Osteoblast (primary cell): ENCODE data around the gene NUDT6. TPM values are rescaled to one million over a fixed set of nuclear protein-coding genes. Genes with fewer than 3 reads are reported as not detected.
A peak's percentile ranks its signal among the peaks of the same experiment; 100 is the strongest.

Experiments used
- DNase-seq: peaks from one replicate; pipeline ENCODE4 v3.0.0; 2011; ENCODE audit warnings: low spot score, mixed read lengths; ENCODE audit not compliant: insufficient read length; ENCODE audit errors: missing footprints
- H2AFZ ChIP-seq: 2 replicates; pipeline ENCODE4 v1.6.0; 2011; ENCODE audit warnings: mild to moderate bottlenecking, low read length
- H3K27ac ChIP-seq: 2 replicates; pipeline ENCODE4 v1.5.1; 2011; ENCODE audit warnings: mild to moderate bottlenecking, low read depth, low read length, moderate library complexity
- H3K27me3 ChIP-seq: 2 replicates; pipeline ENCODE4 v1.6.0; 2012; ENCODE audit warnings: mild to moderate bottlenecking, control low read depth, inconsistent platforms, low read length, moderate library complexity; ENCODE audit not compliant: insufficient read depth
- H3K36me3 ChIP-seq: 2 replicates; pipeline ENCODE4 v1.5.1; 2011; ENCODE audit warnings: mild to moderate bottlenecking, low read length, control low read depth, moderate library complexity; ENCODE audit not compliant: insufficient read depth
- H3K4me1 ChIP-seq: 2 replicates; pipeline ENCODE4 v1.5.1; 2011; ENCODE audit warnings: mild to moderate bottlenecking, low read length, control low read depth, moderate library complexity; ENCODE audit not compliant: insufficient read depth
- H3K4me2 ChIP-seq: 2 replicates; pipeline ENCODE4 v1.6.0; 2011; ENCODE audit warnings: mild to moderate bottlenecking, low read length; ENCODE audit not compliant: insufficient read depth
- H3K4me3 ChIP-seq: fragments of 200-600 bp; sonication (generic); 3 replicates; pipeline ENCODE4 v1.5.1; 2012; ENCODE audit warnings: mild to moderate bottlenecking, low read length, inconsistent platforms; ENCODE audit not compliant: insufficient read depth
- H3K79me2 ChIP-seq: 2 replicates; pipeline ENCODE4 v1.6.0; 2012; ENCODE audit warnings: mild to moderate bottlenecking, low read length, control low read depth, inconsistent platforms; ENCODE audit not compliant: insufficient read depth
- H3K9me3 ChIP-seq: 2 replicates; pipeline ENCODE4 v1.5.1; 2011; ENCODE audit warnings: low read depth, low read length, control low read depth
- H4K20me1 ChIP-seq: 2 replicates; pipeline ENCODE4 v1.6.0; 2012; ENCODE audit warnings: mild to moderate bottlenecking, low read length, control low read depth; ENCODE audit not compliant: insufficient read depth
- total RNA-seq: library from RNA; depleted of rRNA; stranded (reverse); fragments of >200 nt; gene quantifications from 2 replicates; pipeline ENCODE4 v1.2.3, GENCODE V29; 2012
- TF ChIP-seq, protein P1 (sequence below): IDR thresholded peaks from 2 replicates; pipeline ENCODE4 v1.5.1; 2011; ENCODE audit warnings: mild to moderate bottlenecking, low read depth, low read length, moderate library complexity; ENCODE audit errors: extremely low read depth

Gene NUDT6
- total RNA-seq, 1 donor: 6.2 TPM

DNA sequence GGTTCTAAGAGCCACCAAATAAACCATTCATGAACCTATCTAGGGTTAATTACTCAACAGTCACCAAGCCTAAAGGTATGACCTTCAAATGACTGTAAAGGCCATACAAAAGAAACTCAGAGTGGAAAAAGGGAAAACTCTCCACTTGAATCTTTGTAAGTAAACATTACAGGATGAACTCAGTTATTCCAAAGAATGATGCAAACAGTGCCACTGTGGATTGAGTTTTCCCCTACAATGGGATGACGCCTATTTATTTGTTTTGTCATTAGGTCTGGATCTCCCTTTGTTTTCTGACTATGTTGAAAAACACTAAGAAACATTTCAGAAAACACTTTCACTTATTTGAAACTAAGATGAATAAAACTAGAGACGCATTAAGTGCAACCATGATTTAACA lies 12.7 kb downstream of the NUDT6 start:
- no peaks in the 10 kb centered on the region for H3K79me2 ChIP-seq
- H3K9me3 ChIP-seq: no peaks in the 10 kb centered on the region
- DNase-seq: no peak
- no peaks in the 10 kb centered on the region for H4K20me1 ChIP-seq
- TF ChIP-seq, protein P1, sequence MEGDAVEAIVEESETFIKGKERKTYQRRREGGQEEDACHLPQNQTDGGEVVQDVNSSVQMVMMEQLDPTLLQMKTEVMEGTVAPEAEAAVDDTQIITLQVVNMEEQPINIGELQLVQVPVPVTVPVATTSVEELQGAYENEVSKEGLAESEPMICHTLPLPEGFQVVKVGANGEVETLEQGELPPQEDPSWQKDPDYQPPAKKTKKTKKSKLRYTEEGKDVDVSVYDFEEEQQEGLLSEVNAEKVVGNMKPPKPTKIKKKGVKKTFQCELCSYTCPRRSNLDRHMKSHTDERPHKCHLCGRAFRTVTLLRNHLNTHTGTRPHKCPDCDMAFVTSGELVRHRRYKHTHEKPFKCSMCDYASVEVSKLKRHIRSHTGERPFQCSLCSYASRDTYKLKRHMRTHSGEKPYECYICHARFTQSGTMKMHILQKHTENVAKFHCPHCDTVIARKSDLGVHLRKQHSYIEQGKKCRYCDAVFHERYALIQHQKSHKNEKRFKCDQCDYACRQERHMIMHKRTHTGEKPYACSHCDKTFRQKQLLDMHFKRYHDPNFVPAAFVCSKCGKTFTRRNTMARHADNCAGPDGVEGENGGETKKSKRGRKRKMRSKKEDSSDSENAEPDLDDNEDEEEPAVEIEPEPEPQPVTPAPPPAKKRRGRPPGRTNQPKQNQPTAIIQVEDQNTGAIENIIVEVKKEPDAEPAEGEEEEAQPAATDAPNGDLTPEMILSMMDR: no peak
- H3K4me1 ChIP-seq: peaks cover 19% of the 10 kb centered on the region
- no peak overlapping the region for H2AFZ ChIP-seq
- H3K27me3 ChIP-seq: no peaks in the 10 kb centered on the region
- H3K4me3 ChIP-seq: no peak overlapping the region
- H3K36me3 ChIP-seq: no peaks in the 10 kb centered on the region
- H3K27ac ChIP-seq: no peak overlapping the region
- H3K4me2 ChIP-seq: no peak overlapping the region

DNA sequence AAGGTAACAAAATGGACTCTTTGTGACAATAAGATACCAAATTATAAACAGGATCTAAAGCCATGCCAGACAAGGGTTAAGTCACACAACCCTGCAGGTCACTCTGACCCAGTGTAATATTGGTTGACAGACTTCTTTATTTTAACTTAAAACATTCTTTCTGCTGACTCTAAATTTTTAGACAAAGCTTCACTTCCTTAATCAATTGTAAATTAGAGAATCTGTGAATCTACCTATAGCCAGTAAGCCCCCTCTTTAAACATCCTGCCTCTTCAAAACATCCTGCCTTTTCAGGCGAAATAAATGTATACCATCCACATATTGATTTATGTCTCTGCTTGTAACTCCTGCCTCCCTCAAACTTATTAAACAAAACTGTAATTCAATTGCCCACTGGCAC lies 14.2 kb downstream of the NUDT6 start:
- Histone ChIP-seq H2AFZ (no peak overlapping the region), H3K4me2 (no peak overlapping the region), H3K27me3 (no peaks in the 10 kb centered on the region), H4K20me1 (no peaks in the 10 kb centered on the region), H3K4me3 (no peak overlapping the region), H3K27ac (no peak overlapping the region), H3K79me2 (no peaks in the 10 kb centered on the region), H3K36me3 (no peaks in the 10 kb centered on the region), H3K4me1 (peaks cover 8% of the 10 kb centered on the region), H3K9me3 (no peaks in the 10 kb centered on the region)
- TF ChIP-seq, protein P1: no peak
- DNase-seq: peak; percentile 48

DNA sequence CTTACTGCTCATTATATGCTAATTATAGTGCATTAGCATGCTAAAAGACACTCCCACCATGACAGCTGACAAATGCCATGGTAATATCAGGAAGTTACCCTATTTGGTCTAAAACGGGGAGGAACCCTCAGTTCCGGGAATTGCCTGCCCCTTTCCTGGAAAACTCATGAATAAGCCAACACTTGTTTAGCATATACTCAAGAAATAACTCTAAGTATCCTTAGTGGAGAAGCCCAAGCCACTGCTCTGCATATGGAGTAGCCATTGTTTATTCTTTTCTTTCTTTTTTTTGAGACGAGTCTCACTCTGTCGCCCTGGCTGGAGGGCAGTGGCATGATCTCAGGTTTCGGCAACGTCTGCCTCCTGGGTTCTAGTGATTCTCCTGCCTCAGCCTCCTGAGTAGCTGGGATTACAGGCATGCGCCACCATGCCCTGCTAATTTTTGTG lies 15.5 kb downstream of the NUDT6 start:
- Histone ChIP-seq H3K36me3 (no peaks in the 10 kb centered on the region), H4K20me1 (no peaks in the 10 kb centered on the region)
- DNase-seq: no peak

DNA sequence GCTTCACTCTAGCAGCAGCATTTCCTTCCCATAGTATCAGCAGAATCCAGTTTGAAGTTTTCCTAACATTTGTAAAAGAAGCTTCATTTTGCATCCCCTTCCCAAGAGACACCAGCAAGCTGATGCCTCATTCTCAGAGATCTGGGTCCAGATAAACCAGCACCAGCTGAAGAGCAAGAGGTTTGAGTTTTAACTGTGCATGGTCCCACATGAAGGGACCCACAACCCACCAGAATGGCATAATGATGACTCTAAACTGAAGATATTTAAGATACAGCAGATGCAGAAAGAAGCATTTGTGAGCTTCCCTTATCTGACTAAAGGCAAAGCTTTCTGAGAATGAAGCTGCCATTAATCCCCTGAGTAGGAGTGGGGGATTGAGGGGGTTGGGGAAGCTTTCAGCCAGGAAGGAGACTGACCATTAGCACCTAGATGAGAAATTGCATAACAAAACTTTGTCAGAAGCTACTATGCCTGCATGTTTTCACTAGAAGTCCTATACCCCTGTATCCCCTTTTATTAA lies 18.6 kb downstream of the NUDT6 start:
- Histone ChIP-seq H2AFZ (no peak overlapping the region), H4K20me1 (no peaks in the 10 kb centered on the region), H3K4me3 (no peak overlapping the region), H3K27ac (no peak overlapping the region), H3K27me3 (no peaks in the 10 kb centered on the region), H3K4me2 (no peak overlapping the region), H3K79me2 (no peaks in the 10 kb centered on the region), H3K9me3 (no peaks in the 10 kb centered on the region), H3K4me1 (peaks cover 26% of the 10 kb centered on the region), H3K36me3 (no peaks in the 10 kb centered on the region)
- DNase-seq: no peak
- TF ChIP-seq, protein P1: no peak

More for the DNA sequence above, 15.5 kb downstream of the NUDT6 start:
- Histone ChIP-seq H3K4me2 (no peak overlapping the region), H3K27ac (no peak overlapping the region), H3K4me1 (no peaks in the 10 kb centered on the region), H3K79me2 (no peaks in the 10 kb centered on the region), H3K27me3 (no peaks in the 10 kb centered on the region), H3K9me3 (no peaks in the 10 kb centered on the region), H2AFZ (no peak overlapping the region), H3K4me3 (no peak overlapping the region)
- TF ChIP-seq, protein P1: no peak
